HG03066 (cell line): ENCODE results near the gene CIDEB.
"Not testable (repeated sequence)": the region's sequence is repeated elsewhere in the genome, so short reads cannot be mapped to it uniquely, and the experiment has no call there.

Experiments
- ATAC-seq: cut with Tn5 transposase; IDR thresholded peaks from one replicate; pipeline ENCODE4 v1.9.1; 2021; ENCODE audit warnings: low read depth; ENCODE audit not compliant: unreplicated experiment

CIDEB gene

DNA sequence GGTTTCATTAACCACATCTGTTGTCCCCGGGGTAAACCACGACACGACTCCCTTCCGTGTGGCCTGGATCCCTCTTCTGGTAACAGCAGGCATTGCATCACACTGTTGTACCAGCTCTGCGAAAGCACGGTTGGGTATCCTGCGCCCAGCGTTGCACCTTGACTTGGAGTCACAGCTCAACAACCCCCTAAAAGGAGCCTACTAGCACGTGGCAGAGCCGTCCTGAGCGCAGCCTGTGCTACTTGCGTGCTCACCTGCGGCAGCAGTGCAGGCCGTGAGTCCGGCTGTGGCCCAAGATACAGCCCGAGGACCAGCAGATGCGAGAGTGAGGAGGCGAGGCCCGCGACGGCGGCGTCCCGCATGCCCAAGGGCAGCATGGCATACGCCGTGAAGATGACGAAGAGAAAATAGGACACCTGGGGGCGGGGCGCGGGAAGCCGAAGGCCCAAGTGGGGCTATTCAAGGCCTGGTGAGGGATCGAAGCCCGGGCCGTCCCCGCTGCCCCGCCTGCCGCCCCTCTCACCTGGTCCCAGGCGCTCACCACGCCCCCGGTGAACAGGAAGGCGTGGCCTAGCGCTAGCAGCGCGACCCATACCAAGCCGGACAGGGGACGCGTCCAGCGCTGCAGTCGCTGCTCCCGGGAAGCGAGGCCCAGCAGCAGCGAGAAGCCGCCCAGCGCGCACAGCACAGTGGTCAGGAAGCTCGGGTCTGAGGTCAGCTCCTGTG is 24.7 kb upstream of the CIDEB start:
- peak; percentile 70 for ATAC-seq

GRCh38 chr14:24331731-24332267 is 24.0 kb upstream of the CIDEB start:
- no peak for ATAC-seq

- no peak for ATAC-seq
Measured at GRCh38 chr14:24330973-24331674, 23.3 kb upstream of the CIDEB start.

GRCh38 chr14:24329736-24330135 is 22.0 kb upstream of the CIDEB start:
- ATAC-seq = no peak

DNA sequence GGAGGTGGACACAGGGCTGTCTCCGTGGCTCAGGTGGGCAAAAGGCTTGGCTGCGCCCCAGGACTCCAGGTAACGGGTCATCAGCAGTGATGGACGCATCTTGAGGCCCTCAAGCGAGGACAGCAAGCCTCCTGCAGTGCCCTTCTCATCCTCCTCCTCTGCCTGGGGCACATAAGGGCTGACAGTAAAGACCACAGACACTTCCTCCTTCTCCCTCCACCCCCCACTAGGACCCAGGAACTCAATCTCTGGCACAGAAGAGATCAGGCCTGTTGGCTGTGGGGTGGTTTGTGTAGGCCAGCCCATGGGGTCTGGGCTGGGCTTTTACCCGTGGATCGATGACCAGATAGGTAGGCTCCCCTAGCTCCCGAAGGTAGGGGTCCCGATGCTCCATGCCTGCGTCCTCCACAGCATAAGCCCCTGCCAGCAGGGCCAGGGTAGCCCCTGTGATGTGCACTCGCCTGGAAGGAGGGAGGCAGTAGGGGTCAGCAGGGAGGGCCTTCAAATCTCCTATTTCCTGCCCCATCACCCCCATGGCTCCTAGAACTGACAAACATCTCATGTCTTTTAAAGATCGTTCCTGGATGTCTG is 21.4 kb upstream of the CIDEB start:
- no peak for ATAC-seq

DNA sequence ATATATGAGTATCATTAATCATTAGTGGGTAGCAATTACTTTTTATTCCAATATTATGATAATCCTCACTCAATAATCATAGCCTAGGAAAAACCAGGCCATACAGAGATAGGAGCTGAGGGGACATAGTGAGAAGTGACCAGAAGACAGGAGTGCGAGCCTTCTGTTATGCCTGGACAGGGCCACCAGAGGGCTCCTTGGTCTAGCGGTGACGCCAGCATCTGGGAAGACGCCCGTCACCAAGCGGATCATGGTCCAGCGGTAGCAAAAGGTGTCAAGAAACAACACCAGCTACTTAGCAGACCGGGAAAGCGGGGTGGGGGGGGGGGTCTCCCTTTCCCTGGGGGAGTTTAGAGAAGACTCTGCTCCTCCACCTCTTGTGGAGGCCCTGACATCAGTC is 20.1 kb upstream of the CIDEB start:
- not testable (repeated sequence) for ATAC-seq

DNA sequence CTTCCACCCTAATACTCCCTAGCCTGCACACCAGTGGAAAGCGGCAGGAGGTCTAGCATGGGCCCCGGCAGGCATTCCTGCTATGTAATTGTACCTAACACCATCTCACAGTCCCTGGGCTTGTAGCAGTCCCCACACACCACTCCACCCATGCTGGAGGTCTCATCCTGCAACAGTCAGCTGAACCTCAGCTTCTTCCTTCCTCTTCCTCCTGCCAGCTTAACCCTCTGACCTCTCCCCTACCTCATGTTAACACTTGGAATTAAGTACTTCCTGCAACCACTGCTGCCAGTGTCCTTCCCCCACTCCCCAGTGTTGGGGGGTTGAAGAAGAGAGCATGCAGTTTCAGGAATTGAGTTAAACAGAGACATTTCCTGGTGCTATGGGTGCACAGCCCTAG is 19.5 kb upstream of the CIDEB start:
- ATAC-seq = no peak

DNA sequence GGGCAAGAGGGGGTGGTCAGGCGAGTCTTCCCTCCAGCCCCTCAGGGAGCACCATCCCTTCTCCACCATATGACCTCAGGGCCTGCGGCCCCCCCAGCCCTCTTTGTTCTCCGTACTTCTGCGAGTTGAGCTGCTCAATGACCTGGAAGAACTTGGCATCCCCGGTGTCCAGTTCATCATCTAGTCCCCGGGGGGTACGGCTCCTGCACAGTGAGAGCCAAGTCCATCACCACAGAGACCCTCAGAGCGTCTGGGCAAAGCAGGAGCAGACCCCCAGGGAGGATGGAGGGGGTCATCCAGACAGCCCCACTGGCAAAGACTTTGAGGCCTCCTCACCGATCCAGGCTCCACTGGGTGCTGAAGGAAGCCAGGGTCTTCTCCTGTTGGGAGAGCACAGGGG is 18.2 kb upstream of the CIDEB start:
- no peak for ATAC-seq

GRCh38 chr14:24325041-24325530 is 17.3 kb upstream of the CIDEB start:
- no peak for ATAC-seq

- no peak for ATAC-seq
Measured at GRCh38 chr14:24324024-24324423, 16.2 kb upstream of the CIDEB start.

GRCh38 chr14:24323341-24323740 is 15.6 kb upstream of the CIDEB start:
- ATAC-seq = no peak

GRCh38 chr14:24322672-24323071 is 14.9 kb upstream of the CIDEB start:
- no peak for ATAC-seq

DNA sequence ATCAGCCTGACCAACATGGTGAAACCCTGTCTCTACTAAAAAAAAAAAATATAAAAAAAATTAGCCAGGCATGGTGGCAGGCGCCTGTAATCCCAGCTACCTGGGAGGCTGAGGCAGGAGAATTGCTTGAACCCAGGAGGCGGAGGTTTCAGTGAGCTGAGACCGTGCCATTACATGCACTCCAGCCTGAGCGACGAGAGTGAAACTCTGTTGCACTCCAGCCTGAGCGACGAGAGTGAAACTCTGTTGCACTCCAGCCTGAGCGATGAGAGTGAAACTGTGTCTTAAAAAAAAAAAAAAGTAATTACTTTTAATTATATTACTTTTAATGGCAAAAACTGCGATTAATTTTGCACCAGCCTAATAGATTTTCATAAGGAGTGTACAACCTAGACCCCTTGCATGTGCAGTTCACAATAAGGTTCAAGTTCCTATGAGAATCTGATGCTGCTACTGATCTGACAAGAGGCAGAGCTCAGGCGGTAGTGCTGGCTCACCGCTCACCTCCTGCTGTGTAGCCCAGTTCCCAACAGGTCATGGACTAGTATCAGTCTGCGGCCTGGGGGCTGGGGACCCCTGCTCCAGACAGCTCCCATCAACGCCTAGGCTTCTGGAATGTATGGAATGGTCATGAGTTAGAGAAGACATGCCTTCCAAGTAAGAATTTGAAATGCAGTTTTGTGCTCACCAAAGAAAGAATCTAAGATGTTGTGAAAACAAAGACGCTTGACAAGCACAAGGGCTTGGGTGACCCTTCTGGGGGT is 13.6 kb upstream of the CIDEB start:
- ATAC-seq = no peak

DNA sequence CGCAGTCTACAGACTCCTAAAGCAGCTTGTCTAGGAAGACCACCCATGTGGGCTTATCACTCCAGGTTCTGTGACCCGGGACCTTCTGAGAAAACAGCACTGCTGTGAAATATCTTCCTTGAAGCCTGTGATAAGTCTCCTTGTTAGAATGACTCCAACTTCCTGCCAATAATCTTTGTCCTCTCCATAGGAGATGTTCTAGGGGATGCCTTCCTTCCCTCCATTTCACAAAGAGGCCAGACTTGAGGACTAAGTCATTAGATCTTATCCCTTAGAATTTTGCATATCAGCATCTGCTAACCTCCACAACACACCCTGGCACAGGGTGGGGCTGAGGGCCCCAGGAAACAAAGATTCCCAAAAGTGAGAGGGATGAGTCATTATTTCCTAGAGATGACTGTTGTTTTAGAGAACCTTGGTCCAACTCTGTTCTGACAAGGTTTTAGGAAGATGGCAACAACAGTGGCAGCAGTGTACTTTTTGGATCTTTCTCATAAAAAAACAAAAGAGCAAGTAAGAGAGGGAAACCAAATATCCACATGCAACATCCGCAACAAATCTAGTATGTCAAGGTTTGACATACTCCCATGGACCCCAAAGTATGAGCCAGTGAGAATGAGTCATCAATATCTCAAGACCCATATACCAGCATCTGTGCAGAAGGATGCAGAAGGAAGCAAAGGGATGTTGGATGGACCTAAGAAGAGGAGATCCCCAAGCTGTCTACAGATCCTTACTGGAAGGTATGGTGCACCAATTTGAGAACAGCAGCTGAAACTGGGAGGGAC is 9.6 kb upstream of the CIDEB start:
- no peak for ATAC-seq

DNA sequence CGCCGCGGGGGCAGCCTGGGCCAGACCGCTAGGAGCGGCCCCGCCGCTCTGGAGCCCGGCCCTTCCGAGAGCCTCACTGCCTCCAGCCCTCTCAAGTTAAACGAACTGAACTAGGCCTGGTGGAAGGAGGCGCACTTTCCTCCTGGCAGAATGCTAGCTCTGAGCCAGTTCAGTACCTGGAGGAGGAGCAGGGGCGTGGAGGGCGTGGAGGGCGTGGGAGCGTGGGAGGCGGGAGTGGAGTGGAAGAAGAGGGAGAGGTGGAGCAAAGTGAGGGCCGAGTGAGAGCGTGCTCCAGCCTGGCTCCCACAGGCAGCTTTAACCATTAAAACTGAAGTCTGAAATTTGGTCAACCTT is 8.8 kb upstream of the CIDEB start:
- no peak for ATAC-seq

DNA sequence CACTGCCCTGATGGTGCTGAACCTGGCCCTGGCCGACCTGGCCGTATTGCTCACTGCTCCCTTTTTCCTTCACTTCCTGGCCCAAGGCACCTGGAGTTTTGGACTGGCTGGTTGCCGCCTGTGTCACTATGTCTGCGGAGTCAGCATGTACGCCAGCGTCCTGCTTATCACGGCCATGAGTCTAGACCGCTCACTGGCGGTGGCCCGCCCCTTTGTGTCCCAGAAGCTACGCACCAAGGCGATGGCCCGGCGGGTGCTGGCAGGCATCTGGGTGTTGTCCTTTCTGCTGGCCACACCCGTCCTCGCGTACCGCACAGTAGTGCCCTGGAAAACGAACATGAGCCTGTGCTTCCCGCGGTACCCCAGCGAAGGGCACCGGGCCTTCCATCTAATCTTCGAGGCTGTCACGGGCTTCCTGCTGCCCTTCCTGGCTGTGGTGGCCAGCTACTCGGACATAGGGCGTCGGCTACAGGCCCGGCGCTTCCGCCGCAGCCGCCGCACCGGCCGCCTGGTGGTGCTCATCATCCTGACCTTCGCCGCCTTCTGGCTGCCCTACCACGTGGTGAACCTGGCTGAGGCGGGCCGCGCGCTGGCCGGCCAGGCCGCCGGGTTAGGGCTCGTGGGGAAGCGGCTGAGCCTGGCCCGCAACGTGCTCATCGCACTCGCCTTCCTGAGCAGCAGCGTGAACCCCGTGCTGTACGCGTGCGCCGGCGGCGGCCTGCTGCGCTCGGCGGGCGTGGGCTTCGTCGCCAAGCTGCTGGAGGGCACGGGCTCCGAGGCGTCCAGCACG is 8.2 kb upstream of the CIDEB start:
- ATAC-seq = no peak

DNA sequence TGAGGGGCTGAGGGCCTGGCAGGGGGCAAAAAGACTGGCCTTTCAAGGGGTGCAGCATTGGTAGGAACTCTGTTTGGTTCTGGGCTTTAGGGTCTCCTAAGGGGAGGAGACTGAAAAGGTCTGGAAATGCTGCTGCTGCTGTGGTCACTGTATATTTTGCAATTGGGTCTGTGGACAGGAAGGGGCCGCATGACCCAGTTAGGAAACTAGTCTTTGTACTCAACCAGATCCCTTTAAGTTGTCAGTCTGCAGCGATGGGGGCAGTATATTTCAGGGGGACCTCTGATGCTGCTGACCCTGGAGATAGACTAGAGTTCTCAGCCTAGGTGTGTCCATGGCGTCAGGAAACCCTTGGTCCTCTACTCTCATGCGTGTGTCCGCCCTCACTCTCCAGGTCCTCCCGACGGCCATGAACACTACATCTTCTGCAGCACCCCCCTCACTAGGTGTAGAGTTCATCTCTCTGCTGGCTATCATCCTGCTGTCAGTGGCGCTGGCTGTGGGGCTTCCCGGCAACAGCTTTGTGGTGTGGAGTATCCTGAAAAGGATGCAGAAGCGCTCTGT is 7.5 kb upstream of the CIDEB start:
- ATAC-seq = no peak

DNA sequence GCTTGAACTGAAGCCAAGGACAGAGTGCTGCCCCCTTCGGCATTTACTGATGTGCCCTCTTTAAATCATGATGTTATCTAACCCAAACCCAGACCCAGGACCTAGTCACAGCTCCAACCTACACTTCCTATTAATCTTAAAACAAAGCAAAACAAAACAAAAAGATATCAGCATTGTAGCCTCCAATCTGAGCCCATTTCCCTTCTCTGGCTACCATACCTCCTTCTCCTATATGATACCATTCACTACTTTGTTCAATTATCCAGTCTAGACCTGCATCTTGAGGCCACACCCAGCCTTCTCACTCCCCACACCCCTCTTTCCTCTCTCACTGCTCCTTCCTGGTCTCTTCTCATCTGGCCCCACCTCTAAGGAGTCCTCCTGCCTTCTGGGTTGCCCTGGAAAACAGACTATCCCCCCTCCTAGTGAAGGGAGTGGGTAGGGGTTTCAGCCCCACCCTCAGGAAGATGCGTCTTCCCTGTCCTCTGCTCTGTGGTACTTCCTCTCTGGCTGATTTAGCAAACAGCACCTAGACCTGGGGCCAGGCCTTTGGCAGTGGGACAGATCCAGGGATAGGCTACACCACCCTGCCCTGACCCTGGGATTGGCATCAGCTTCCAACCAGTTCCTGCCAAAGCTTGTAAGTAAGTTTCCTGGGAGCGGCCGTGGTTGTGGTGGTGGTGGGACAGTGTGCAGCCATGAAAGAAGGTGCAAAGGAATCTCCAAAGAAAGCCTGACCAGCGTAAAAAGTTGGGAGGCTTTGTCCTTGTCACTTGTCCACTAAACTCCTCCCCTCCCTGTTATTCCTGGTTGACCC is 6.8 kb upstream of the CIDEB start:
- no peak for ATAC-seq
